Caki2 (cell line): ENCODE results near the gene HIKESHI. TPM values are rescaled to one million over a fixed set of nuclear protein-coding genes. Genes with fewer than 3 reads are reported as not detected.

Experiments used
- DNase-seq: peaks from one replicate; pipeline ENCODE4 v3.0.0-alpha.2; 2015; ENCODE audit warnings: low read depth
- in situ Hi-C: cut with HindIII; loops from 2 replicates; pipeline ENCODE4 v1.10.0; 2016; ENCODE audit warnings: low sequenced_read_pairs, low pct_unique_long_range_greater_than_20kb, mixed read lengths
- total RNA-seq: library from RNA; depleted of rRNA; stranded (reverse); fragments of >200 nt; shearing (Covaris generic); gene quantifications from 2 replicates; pipeline ENCODE4 v1.2.3, GENCODE V29; 2014; ENCODE audit warnings: low replicate concordance

HIKESHI gene
- total RNA-seq, 1 experiment from 2014 or later = 57.7 TPM

GRCh38 chr11:86365546-86365945 lies 63.5 kb downstream of the HIKESHI start:
- in situ Hi-C loops = no loop called here
- no peak for DNase-seq

- no peak for DNase-seq
- in situ Hi-C loops = no loop called here
Measured at GRCh38 chr11:86369668-86370067, 67.6 kb downstream of the HIKESHI start.

- in situ Hi-C loops = no loop called here
Measured at GRCh38 chr11:86370171-86370570, 68.1 kb downstream of the HIKESHI start.

GRCh38 chr11:86370922-86371594 lies 69.0 kb downstream of the HIKESHI start:
- no peak for DNase-seq
- in situ Hi-C loops = no loop called here

More at GRCh38 chr11:86370171-86370570, 68.1 kb downstream of the HIKESHI start:
- DNase-seq = no peak

DNA sequence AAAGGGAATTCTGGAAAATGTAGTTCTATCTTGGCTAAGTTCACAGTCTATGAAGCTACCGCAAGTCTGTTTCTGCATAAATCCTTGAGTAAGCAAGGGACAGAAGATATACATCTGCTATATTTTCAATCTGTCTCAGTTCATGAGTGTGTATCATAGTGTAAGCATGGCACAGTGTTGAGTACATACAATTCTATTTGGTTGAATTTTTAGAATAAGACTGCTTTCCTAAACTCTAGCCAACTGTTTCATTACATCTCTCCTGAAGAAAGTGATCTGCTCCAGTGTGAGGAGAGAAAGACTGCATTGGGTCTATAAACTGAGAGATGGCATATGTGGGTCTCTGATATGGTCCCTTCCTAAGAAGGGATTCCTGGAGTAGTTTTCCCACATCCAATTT lies 70.0 kb downstream of the HIKESHI start:
- in situ Hi-C loops = no loop called here
- no peak for DNase-seq

DNA sequence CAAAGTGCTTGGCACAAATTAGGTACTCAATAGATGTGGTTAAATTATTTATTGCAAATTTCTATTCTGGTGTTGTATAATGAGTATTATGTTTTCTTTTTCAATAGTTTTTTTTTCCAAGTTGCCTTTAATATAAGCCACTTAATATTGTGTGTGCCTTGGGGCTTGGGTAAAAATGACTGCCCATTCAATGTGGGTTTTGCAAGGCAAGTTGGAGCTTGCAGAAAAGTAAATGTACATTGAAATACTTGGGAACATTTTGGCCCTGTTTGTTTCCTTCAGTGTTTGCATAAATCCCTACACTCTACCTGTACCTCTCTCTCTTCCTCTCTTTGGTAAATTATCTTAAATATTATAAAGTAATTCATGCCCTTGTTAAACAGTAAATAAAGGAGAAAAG lies 70.5 kb downstream of the HIKESHI start:
- in situ Hi-C loops = no loop called here
- no peak for DNase-seq

DNA sequence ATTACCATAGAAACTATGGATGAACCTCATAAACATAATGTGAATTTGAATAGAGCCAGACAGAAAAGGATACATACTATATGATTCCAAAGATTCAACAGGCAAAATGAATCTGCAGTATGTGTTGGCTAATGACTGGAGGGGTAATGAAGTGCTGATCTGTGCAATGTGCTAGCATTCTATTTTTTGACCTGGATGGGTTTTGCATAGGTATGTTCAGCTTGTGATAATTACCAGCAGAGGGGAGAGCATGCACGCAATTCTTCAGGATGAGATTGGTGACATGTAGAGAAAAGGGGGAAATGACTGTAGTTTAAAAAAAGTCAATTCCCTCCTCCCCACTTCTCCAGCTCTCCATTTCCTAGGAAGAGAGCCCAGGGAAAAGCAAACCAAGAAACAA lies 72.0 kb downstream of the HIKESHI start:
- no peak for DNase-seq
- in situ Hi-C loops = no loop called here

DNA sequence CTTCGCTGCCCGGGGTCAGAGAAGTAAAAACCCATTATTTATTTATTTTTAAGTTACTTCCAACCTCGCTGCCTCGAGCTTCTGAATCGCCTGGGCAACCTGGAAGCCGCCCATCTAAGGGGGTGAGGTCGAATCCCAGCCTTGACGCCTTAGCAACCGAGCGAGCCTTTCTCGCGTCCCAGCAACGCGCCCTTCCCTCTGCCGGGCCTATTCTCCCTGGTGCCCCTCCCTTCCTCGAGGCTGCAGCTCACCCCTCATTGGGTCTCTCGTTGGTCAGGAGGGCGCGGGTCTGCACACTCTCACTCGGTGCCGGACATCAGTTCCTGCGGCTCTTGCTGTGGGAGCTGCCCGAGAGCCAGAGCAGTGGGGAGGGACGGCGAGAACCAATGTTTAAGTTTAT lies 72.5 kb downstream of the HIKESHI start, which contains the start of gene CCDC81:
CCDC81 (plus strand) TSS at position 302 of the 400 bp plus-strand sequence. CDS start 277 bp downstream, outside the sequence.
- in situ Hi-C loops = no loop called here
- no peak for DNase-seq

DNA sequence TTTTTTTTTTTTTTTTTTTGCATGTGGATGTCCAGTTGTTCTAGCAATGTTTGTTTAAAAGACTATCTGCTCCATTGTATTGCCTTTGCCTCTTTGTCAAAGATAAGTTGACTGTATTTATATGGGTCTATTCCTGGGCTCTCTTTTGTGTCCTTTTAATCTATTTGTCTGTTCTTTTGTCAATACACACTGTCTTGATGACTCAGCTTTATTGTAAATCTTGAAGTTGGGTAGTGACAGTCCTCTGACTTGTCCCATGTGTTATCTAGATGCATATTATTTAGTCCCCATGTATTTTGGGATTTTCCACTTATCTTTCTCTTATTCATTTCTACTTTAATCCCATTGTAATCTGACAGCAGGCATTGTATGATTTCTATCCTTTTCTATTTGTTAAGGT lies 75.9 kb downstream of the HIKESHI start:
- in situ Hi-C loops = no loop called here
- DNase-seq = no peak

DNA sequence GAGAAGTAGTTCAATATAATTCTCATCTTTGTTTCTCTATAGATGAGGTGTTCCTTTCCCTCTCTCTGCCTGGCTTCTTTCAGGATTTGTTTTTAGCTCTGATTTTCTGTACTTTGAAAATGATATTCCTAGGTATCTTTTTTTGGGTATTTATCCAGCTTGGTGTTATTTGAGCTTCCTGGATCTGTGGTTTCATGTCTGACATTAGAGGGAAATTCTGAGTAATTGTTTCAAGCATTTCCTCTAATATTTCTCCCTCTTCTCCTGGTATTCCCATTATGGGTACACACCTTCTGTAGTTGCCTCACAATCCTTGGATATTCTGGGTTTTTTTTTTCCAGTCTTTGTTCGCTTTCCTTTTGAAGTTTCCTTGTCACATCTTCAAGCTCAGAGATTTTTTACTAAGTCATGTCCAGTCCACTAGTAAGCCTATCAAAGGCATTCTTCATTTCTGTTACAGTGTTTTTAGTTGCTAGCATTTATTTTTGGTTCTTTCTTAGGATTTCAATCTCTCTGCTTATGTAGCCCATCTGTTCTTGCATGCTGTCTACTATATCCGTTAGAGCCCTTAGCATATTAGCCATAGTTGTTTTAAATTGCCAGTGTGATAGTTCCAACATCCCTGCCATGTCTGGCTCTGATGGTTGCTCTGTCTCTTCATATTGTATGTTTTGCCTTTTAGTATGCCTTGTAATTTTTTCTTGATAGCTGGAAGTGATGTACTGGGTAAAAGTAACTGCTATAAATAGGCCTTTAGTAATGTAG lies 78.4 kb downstream of the HIKESHI start:
- in situ Hi-C loops = no loop called here
- DNase-seq = no peak

DNA sequence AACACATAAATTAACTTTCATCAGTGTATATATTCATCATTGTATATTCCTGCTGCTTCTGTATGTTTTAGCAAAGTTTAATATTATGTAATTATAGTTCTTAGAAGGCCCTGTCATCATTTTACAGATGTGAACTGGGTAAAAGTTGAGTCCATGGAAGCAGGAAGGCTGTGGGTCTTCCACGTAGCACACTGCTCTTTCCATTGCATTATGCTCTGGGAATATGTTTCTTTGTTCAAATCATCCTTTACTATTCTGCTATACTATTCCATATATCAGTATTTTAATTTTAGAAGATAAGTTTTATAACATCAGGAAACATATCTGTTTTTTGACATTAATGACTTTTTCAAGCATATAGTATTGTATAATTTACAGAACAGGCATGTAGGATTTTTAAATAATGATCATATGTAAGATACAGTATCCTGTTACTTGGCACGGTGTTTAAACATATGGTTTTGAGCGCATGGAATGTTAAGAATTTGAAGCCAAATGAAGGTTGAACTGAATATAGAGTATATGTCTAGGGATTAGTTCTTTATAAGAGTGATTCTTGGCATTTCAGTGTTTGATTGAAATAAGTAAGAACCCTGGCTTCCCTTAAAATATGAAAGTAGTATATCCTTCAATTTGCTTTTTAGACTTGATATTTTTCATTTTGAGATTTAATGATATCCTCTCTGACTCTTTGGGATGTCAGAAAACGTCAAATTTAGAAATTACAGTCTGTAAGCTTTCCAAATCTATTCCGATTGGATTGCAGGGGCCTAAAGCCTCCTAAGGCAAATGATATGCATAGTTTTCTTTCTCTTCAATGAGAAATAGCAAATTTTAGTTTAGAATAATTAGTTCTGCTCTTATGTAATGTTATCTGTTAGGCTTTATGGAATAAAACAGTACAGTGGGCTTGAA lies 81.3 kb downstream of the HIKESHI start:
- in situ Hi-C loops = no loop called here

DNA sequence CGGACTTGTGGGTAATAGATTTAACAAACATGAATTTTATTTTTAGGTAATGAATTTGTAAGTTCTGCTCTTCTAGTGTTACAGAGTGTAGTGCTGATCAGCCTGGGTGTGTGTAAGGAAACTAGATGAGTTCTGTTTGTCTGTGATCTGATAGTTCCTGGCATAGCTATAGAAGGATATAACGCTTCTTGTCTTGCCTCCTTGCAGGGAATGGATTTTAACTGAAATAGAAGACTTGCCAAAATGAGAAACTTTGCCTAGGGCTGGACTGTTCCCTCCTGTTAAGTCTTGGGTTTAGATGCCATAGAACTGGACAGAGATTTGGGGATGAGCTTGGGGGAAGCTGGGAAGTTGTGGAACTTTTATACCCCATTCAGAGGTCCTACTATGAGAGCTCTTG lies 84.2 kb downstream of the HIKESHI start:
- in situ Hi-C loops = no loop called here
- no peak for DNase-seq

More for the DNA sequence above, 81.3 kb downstream of the HIKESHI start:
- DNase-seq = no peak

- no peak for DNase-seq
- in situ Hi-C loops = no loop called here
Measured at GRCh38 chr11:86386746-86387145, 84.7 kb downstream of the HIKESHI start.

GRCh38 chr11:86388198-86388597 lies 86.2 kb downstream of the HIKESHI start:
- in situ Hi-C loops = no loop called here
- DNase-seq = no peak

DNA sequence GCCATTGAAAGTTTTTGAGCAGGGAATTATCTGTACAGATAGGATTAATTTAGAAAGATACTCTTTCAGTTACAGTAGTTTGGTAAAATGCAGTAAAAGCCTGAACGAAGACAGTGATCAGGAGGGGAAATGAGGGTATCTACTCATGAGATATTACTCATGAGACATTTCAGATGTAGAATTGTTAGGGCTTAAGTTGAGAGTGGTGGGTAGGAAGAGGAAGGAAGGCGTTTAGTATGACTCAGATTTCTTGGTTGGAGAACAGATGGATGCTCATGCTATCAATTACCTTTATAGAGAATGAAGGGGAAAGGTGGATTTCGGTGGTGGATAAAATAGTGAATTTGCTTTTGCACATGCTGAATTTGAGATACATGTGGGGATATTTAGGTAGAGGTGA lies 88.4 kb downstream of the HIKESHI start:
- in situ Hi-C loops = no loop called here
- no peak for DNase-seq

GRCh38 chr11:86395061-86395551 lies 93.1 kb downstream of the HIKESHI start:
- DNase-seq = no peak

More at GRCh38 chr11:86395061-86395551, 93.1 kb downstream of the HIKESHI start:
- in situ Hi-C loops = no loop called here
